HepG2 (cell line): ENCODE data around the gene CYP2W1. TPM values are rescaled to one million over a fixed set of nuclear protein-coding genes. Genes with fewer than 3 reads are reported as not detected.

Experiments
- ATAC-seq: fragments of 200-7000 bp; cut with Tn5 transposase; 3 replicates; pipeline ENCODE4 v1.9.1; 2020; ENCODE audit warnings: mild to moderate bottlenecking, moderate library complexity
- BruUV-seq: library from RNA; stranded (reverse); fragments of 400-500 nt; replicated peaks from 2 replicates; lab custom pipeline; 2021; lab: Mats Ljungman, UMichigan
- CTCF ChIA-PET: fragments of 300-600 bp; formaldehyde crosslinking; extraction: SDS; loops from one replicate; lab custom pipeline; 2021; ENCODE audit warnings: low total read pairs, inconsistent platforms, low intra/inter-chr PET ratio; lab: Yijun Ruan, JAX
- POLR2A ChIA-PET: fragments of 350-600 bp; sonication (Branson Sonifier 250); formaldehyde crosslinking; loops from one replicate; lab custom pipeline; 2020; ENCODE audit warnings: antibody characterized with exemption, inconsistent platforms; lab: Yijun Ruan, JAX
- DNase-seq: peaks from one replicate; pipeline ENCODE4 v3.0.0-alpha.2; 2015; ENCODE audit warnings: low spot score
- FAIRE-seq: peaks from 3 replicates; lab custom pipeline; 2011; peaks lifted over from hg19 to GRCh38; lab: Jason Lieb, UNC
- H2AFZ ChIP-seq: one replicate; pipeline ENCODE4 v1.6.1; 2011; ENCODE audit warnings: low read length, inconsistent platforms
- H3K27ac ChIP-seq: fragments of 300-600 bp; 3 replicates; pipeline ENCODE4 v1.8.0; 2011; ENCODE audit warnings: mixed run types, mild to moderate bottlenecking, mixed read lengths, low read length, inconsistent platforms; ENCODE audit not compliant: insufficient read depth; ENCODE audit errors: extremely low read length
- H3K27me3 ChIP-seq, 2 experiments: fragments of 200-600 bp in 1 of 2; 2 replicates in 1 of 2; 3 replicates in 1 of 2; pipeline versions ENCODE4 v1.6.0 to v1.8.0; 2011; ENCODE audit warnings: low read length in 2 of 2, mild to moderate bottlenecking in 2 of 2, moderate library complexity in 2 of 2, inconsistent platforms in 1 of 2; ENCODE audit not compliant: insufficient read depth in 2 of 2, control insufficient read depth in 1 of 2
- H3K36me3 ChIP-seq, 2 experiments: fragments of 200-600 bp in 1 of 2; replicated peaks in 1 of 2; 2 replicates in 1 of 2; 3 replicates in 1 of 2; pipeline versions ENCODE4 v1.5.1 to v1.8.0; 2011; ENCODE audit warnings: low read length in 2 of 2, inconsistent platforms in 1 of 2; ENCODE audit not compliant: insufficient read depth in 2 of 2, control insufficient read depth in 1 of 2
- H3K4me1 ChIP-seq: 2 replicates; pipeline ENCODE4 v1.5.1; 2012; ENCODE audit warnings: low read length, inconsistent platforms; ENCODE audit not compliant: insufficient read depth
- H3K4me2 ChIP-seq: 2 replicates; pipeline ENCODE4 v1.6.0; 2011; ENCODE audit warnings: low read depth, low read length, inconsistent platforms
- H3K4me3 ChIP-seq, 3 experiments: fragments of 200-600 bp in 1 of 3; sonication (generic), shearing (Covaris generic) in 1 of 3; replicated peaks in 1 of 3; 2 replicates each; pipeline ENCODE4 v1.5.1; 2011 to 2016; ENCODE audit warnings: low read length in 3 of 3, inconsistent platforms in 2 of 3, low read depth in 2 of 3, mild to moderate bottlenecking in 2 of 3, control low read depth in 1 of 3, mixed read lengths in 1 of 3; ENCODE audit not compliant: insufficient read depth in 1 of 3
- H3K79me2 ChIP-seq: one replicate; pipeline ENCODE4 v1.6.1; 2011; ENCODE audit warnings: low read length, inconsistent platforms; ENCODE audit not compliant: insufficient read depth
- H3K9ac ChIP-seq: 2 replicates; pipeline ENCODE4 v1.6.0; 2011; ENCODE audit warnings: mild to moderate bottlenecking, low read depth, low read length, inconsistent platforms; ENCODE audit not compliant: insufficient read depth
- H3K9me3 ChIP-seq: 2 replicates; pipeline ENCODE4 v1.5.1; 2012; ENCODE audit warnings: mild to moderate bottlenecking, low read length
- H4K20me1 ChIP-seq: 2 replicates; pipeline ENCODE4 v1.6.0; 2011; ENCODE audit warnings: inconsistent platforms, mild to moderate bottlenecking, low read length, moderate library complexity; ENCODE audit not compliant: insufficient read depth
- EEA1 ChIP-seq: sonication (generic); formaldehyde crosslinking; IDR thresholded peaks from 2 replicates; pipeline ENCODE4 v1.5.1; 2020; ENCODE audit warnings: mild to moderate bottlenecking, missing genetic modification reagents, borderline replicate concordance
- HMG20A ChIP-seq: IDR thresholded peaks from 2 replicates; pipeline ENCODE4 v1.6.1; 2016; ENCODE audit warnings: borderline replicate concordance
- HOXA5 ChIP-seq: sonication (generic); formaldehyde crosslinking; IDR thresholded peaks from 2 replicates; pipeline ENCODE4 v1.4.0; 2020; ENCODE audit warnings: missing genetic modification reagents
- MED13 ChIP-seq: sonication (generic); formaldehyde crosslinking; IDR thresholded peaks from 2 replicates; pipeline ENCODE4 v1.5.0; 2020; ENCODE audit warnings: missing genetic modification reagents
- PLRG1 ChIP-seq: fragments of 450-650 bp; conservative IDR thresholded peaks from 2 replicates; pipeline ENCODE4 v1.6.1; 2016
- RAD21 ChIP-seq: fragments of 450-650 bp; formaldehyde crosslinking; IDR thresholded peaks from 2 replicates; pipeline ENCODE4 v1.5.0; 2020; ENCODE audit warnings: mild to moderate bottlenecking
- REL ChIP-seq: sonication (generic); formaldehyde crosslinking; conservative IDR thresholded peaks from 2 replicates; pipeline ENCODE4 v1.8.0; 2022; ENCODE audit warnings: mild to moderate bottlenecking, missing genetic modification reagents, moderate library complexity
- ZFX ChIP-seq: sonication (generic); formaldehyde crosslinking; IDR thresholded peaks from 2 replicates; pipeline ENCODE4 v1.4.0; 2020; ENCODE audit warnings: mild to moderate bottlenecking, low read depth, missing genetic modification reagents, moderate library complexity
- ZNF317 ChIP-seq: sonication (generic); formaldehyde crosslinking; IDR thresholded peaks from 2 replicates; pipeline ENCODE4 v1.5.0; 2020; ENCODE audit warnings: mild to moderate bottlenecking, missing genetic modification reagents
- ZNF614 ChIP-seq: IDR thresholded peaks from 2 replicates; pipeline ENCODE4 v1.6.1; 2018; ENCODE audit warnings: missing biosample characterization, missing genetic modification reagents, inconsistent platforms, borderline replicate concordance
- ZNF761 ChIP-seq: sonication (generic); formaldehyde crosslinking; conservative IDR thresholded peaks from 2 replicates; pipeline ENCODE4 v1.4.0; 2020; ENCODE audit warnings: mild to moderate bottlenecking, missing genetic modification reagents
- ZNF850 ChIP-seq: sonication (generic); formaldehyde crosslinking; conservative IDR thresholded peaks from 2 replicates; pipeline ENCODE4 v1.9.0; 2021; ENCODE audit warnings: mild to moderate bottlenecking, missing genetic modification reagents
- WGBS: methylation state at CpG from one replicate; pipeline ENCODE4 v1.1.6; 2017; ENCODE audit warnings: low lambda C conversion rate; 5-methylcytosine and 5-hydroxymethylcytosine counted together
- in situ Hi-C: cut with HindIII; loops from 2 replicates; pipeline ENCODE4 v1.10.0; 2017; ENCODE audit warnings: low pct_unique_long_range_greater_than_20kb; ENCODE audit not compliant: extremely low pct_ligation_motif_present
- intact Hi-C: fragments of 100-400 bp; cut with micrococcal nuclease; formaldehyde crosslinking; loops from one replicate; pipeline ENCODE4 v1.10.0; 2022; ENCODE audit not compliant: unreplicated experiment
- polyA plus RNA-seq, 8 experiments: library from polyadenylated mRNA; depleted of rRNA in 3 of 8; stranded (reverse) in 7 of 8; unstranded in 1 of 8; fragments of >200 nt; fragmentation: Illumina TruSeq in 4 of 8; extraction: Trizol in 4 of 8; gene quantifications; 2 replicates each; pipeline versions ENCODE4 v1.2.1 to v1.2.3, GENCODE V29; 2011 to 2016; ENCODE audit warnings: low read depth in 4 of 8, missing spikeins in 1 of 8, mixed read lengths in 1 of 8; ENCODE audit not compliant: insufficient read depth in 1 of 8
- total RNA-seq, 5 experiments: library from RNA; depleted of rRNA; stranded (reverse); fragments of >200 nt; fragmentation: Illumina TruSeq; extraction: Trizol; gene quantifications; 2 replicates each; pipeline ENCODE4 v1.2.3, GENCODE V29; 2016; ENCODE audit warnings: low read depth in 1 of 5
- TF ChIP-seq, protein P1 (sequence below): sonication (generic); formaldehyde crosslinking; IDR thresholded peaks from 2 replicates; pipeline ENCODE4 v1.8.0; 2022; ENCODE audit warnings: mild to moderate bottlenecking, missing genetic modification reagents, moderate library complexity

The CYP2W1 gene
- total and polyA plus RNA-seq, 2 of the 13 experiments (the other 11 are each of a cell fraction or from before 2014, with no cell fraction given), result 19.5 to 31.7 TPM

DNA sequence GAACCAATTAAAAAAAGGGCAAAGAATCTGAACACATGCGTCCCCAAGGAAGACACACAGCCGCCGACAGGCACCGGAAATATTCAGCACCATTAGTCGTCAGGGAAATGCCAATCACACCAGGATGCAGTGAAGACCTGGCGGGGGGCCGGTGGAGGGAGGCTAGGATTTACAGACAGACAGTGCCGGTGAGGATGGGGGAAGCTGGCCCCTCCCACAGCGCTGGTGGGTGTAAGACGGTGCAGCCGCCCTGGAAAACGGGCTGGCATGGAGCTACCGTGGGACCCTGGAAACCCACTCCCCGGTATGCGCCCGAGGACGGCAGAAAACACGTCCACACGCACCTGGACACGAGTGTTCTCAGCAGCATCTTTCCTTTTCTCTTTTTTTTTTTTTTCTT lies 23.7 kb upstream of the CYP2W1 start:
- no peaks in the 10 kb centered on the region for H3K79me2 ChIP-seq
- no peaks in the 10 kb centered on the region for H3K9me3 ChIP-seq
- no peak overlapping the region for H2AFZ ChIP-seq
- WGBS, result over 99% methylated on average over 12 of the region's 20 CpGs
- peaks cover 81% of the 10 kb centered on the region for H3K4me1 ChIP-seq
- H4K20me1 ChIP-seq, result no peaks in the 10 kb centered on the region
- no peak overlapping the region for H3K27ac ChIP-seq
- no peak overlapping the region for H3K4me3 ChIP-seq
- no peaks in the 10 kb centered on the region for H3K36me3 ChIP-seq
- POLR2A ChIA-PET, result interaction anchor here (1.3 to 5.2 kb wide), 3 partner anchors 14 to 19 kb away, joined by 7 to 95 read pairs (median 63); partner anchors contain the start of gene COX19
- intact Hi-C loops, result loop anchor here (10.0 kb wide), 2 partner anchors 54 to 144 kb away; no protein-coding TSS in a partner anchor
- TF ChIP-seq REL, result no peak
- TF ChIP-seq, protein P1, sequence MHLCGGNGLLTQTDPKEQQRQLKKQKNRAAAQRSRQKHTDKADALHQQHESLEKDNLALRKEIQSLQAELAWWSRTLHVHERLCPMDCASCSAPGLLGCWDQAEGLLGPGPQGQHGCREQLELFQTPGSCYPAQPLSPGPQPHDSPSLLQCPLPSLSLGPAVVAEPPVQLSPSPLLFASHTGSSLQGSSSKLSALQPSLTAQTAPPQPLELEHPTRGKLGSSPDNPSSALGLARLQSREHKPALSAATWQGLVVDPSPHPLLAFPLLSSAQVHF, result no peak
- no peak for TF ChIP-seq ZNF761
- TF ChIP-seq PLRG1, result no peak
- no peak for TF ChIP-seq ZNF317 (CRISPR knock-in tag)
- no peak for TF ChIP-seq EEA1 (CRISPR knock-in tag)
- no peak for TF ChIP-seq HMG20A
- no peak for TF ChIP-seq ZNF614
- no peak for TF ChIP-seq ZNF850
- no peak for TF ChIP-seq ZFX (CRISPR knock-in tag)
- TF ChIP-seq HOXA5 (CRISPR knock-in tag), result no peak
- no peak for TF ChIP-seq RAD21
- no peak for TF ChIP-seq MED13
- TF ChIP-seq, all 625 proteins: peak for 0
- no TSS peak for BruUV-seq
- Histone ChIP-seq H3K9ac (no peak overlapping the region), H3K27me3 (no peaks in the 10 kb centered on the region), H3K4me2 (no peak overlapping the region)
- in situ Hi-C loops, result no loop called here
- DNase-seq, result no peak
- CTCF ChIA-PET, result no interaction called here
- no peak for ATAC-seq
- no peak for FAIRE-seq
